ENCODE measurements around the gene WDR59.

DNA sequence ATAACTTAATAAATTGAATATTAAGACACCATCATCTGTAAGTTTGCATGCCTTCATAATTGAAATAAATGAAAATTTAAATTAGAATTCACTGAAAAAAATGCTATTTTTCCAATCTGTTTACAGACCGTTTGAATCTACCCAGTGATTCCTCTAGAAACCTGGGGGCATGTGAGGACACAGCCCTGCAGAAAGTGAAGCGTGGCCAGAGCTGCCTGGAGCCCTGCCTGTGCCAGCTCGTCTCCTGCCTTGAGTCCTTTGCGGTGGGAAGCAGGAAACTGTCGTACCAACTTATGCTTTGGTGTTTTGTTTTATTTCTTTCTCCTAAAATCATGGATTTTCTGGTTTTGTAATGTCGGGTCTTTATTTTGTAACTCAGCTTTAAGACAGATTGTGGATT is 142.5 kb downstream of the WDR59 start:
- TF ChIP-seq POLR2A (IDR thresholded peaks at IDR 0.05; ENCODE audit: low read length) (no peak), POLR2AphosphoS2 (conservative IDR thresholded peaks at IDR 0.05; ENCODE audit: low read length) (no peak), JUN (IDR thresholded peaks at IDR 0.05) (no peak), EP300 (IDR thresholded peaks at IDR 0.05) (no peak), BHLHE40 (IDR thresholded peaks at IDR 0.05; ENCODE audit: low read depth, low read length) (no peak), RNF2 (IDR thresholded peaks at IDR 0.05; ENCODE audit: borderline replicate concordance, low read depth) (no peak), SMC3 (IDR thresholded peaks at IDR 0.05) (no peak), ZNF302 (CRISPR knock-in tag; IDR thresholded peaks at IDR 0.05) (no peak), RFX5 (IDR thresholded peaks at IDR 0.05) (no peak), CBX8 (IDR thresholded peaks at IDR 0.05) (no peak)
- TF ChIP-seq, protein P1, sequence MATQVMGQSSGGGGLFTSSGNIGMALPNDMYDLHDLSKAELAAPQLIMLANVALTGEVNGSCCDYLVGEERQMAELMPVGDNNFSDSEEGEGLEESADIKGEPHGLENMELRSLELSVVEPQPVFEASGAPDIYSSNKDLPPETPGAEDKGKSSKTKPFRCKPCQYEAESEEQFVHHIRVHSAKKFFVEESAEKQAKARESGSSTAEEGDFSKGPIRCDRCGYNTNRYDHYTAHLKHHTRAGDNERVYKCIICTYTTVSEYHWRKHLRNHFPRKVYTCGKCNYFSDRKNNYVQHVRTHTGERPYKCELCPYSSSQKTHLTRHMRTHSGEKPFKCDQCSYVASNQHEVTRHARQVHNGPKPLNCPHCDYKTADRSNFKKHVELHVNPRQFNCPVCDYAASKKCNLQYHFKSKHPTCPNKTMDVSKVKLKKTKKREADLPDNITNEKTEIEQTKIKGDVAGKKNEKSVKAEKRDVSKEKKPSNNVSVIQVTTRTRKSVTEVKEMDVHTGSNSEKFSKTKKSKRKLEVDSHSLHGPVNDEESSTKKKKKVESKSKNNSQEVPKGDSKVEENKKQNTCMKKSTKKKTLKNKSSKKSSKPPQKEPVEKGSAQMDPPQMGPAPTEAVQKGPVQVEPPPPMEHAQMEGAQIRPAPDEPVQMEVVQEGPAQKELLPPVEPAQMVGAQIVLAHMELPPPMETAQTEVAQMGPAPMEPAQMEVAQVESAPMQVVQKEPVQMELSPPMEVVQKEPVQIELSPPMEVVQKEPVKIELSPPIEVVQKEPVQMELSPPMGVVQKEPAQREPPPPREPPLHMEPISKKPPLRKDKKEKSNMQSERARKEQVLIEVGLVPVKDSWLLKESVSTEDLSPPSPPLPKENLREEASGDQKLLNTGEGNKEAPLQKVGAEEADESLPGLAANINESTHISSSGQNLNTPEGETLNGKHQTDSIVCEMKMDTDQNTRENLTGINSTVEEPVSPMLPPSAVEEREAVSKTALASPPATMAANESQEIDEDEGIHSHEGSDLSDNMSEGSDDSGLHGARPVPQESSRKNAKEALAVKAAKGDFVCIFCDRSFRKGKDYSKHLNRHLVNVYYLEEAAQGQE (IDR thresholded peaks at IDR 0.05), result no peak
- TF ChIP-seq, protein P2, sequence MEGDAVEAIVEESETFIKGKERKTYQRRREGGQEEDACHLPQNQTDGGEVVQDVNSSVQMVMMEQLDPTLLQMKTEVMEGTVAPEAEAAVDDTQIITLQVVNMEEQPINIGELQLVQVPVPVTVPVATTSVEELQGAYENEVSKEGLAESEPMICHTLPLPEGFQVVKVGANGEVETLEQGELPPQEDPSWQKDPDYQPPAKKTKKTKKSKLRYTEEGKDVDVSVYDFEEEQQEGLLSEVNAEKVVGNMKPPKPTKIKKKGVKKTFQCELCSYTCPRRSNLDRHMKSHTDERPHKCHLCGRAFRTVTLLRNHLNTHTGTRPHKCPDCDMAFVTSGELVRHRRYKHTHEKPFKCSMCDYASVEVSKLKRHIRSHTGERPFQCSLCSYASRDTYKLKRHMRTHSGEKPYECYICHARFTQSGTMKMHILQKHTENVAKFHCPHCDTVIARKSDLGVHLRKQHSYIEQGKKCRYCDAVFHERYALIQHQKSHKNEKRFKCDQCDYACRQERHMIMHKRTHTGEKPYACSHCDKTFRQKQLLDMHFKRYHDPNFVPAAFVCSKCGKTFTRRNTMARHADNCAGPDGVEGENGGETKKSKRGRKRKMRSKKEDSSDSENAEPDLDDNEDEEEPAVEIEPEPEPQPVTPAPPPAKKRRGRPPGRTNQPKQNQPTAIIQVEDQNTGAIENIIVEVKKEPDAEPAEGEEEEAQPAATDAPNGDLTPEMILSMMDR (IDR thresholded peaks at IDR 0.05), result no peak
- TF ChIP-seq, protein P3, sequence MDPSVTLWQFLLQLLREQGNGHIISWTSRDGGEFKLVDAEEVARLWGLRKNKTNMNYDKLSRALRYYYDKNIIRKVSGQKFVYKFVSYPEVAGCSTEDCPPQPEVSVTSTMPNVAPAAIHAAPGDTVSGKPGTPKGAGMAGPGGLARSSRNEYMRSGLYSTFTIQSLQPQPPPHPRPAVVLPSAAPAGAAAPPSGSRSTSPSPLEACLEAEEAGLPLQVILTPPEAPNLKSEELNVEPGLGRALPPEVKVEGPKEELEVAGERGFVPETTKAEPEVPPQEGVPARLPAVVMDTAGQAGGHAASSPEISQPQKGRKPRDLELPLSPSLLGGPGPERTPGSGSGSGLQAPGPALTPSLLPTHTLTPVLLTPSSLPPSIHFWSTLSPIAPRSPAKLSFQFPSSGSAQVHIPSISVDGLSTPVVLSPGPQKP (IDR thresholded peaks at IDR 0.05; ENCODE audit: low read depth, low read length), result no peak
- TF ChIP-seq, protein P4, sequence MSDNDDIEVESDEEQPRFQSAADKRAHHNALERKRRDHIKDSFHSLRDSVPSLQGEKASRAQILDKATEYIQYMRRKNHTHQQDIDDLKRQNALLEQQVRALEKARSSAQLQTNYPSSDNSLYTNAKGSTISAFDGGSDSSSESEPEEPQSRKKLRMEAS (IDR thresholded peaks at IDR 0.05), result no peak
